ENCODE measurements around the gene MICAL3. TPM values are rescaled to one million over a fixed set of nuclear protein-coding genes. Genes with fewer than 3 reads are reported as not detected.

Gene MICAL3
- total and polyA plus RNA-seq, 2 of the 8 experiments (the other 6 are each of a cell fraction or from before 2014, with no cell fraction given): 8.3 to 41.8 TPM

GRCh38 chr22:18057568-18058209 is 33.3 kb upstream of the MICAL3 start:
- H3K23me2 ChIP-seq (ENCODE audit: low read depth, low read length): no peaks in the 10 kb centered on the region
- TF ChIP-seq FOSL1 (IDR thresholded peaks at IDR 0.05; ENCODE audit: insufficient read depth, low read depth, low read length) (no peak), CEBPB (IDR thresholded peaks at IDR 0.05; ENCODE audit: low read depth, low read length) (no peak), PHF8 (conservative IDR thresholded peaks at IDR 0.05; ENCODE audit: low read depth, low read length) (no peak), CBX5 (IDR thresholded peaks at IDR 0.05; ENCODE audit: low read depth, low read length) (no peak), SIN3A (conservative IDR thresholded peaks at IDR 0.05 in 1 of 2, IDR thresholded peaks at IDR 0.05 in 1 of 2; ENCODE audit: low read depth in 1 of 2, low read length in 2 of 2) (no peak), CHD1 (IDR thresholded peaks at IDR 0.05; ENCODE audit: low read depth, low read length) (no peak), NRF1 (IDR thresholded peaks at IDR 0.05; ENCODE audit: low read depth, low read length) (no peak), SAP30 (IDR thresholded peaks at IDR 0.05; ENCODE audit: insufficient read depth, insufficient replicate concordance, low read length) (no peak), SP2 (IDR thresholded peaks at IDR 0.05; ENCODE audit: low read length) (no peak), HDAC6 (IDR thresholded peaks at IDR 0.05; ENCODE audit: low read depth, low read length) (no peak), TCF12 (IDR thresholded peaks at IDR 0.05; ENCODE audit: low read depth, low read length) (no peak), BACH1 (IDR thresholded peaks at IDR 0.05; ENCODE audit: low read length) (no peak)
- TF ChIP-seq, protein P1, sequence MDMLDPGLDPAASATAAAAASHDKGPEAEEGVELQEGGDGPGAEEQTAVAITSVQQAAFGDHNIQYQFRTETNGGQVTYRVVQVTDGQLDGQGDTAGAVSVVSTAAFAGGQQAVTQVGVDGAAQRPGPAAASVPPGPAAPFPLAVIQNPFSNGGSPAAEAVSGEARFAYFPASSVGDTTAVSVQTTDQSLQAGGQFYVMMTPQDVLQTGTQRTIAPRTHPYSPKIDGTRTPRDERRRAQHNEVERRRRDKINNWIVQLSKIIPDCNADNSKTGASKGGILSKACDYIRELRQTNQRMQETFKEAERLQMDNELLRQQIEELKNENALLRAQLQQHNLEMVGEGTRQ (IDR thresholded peaks at IDR 0.05; ENCODE audit: low read length): no peak

More at GRCh38 chr22:18057568-18058209, 33.3 kb upstream of the MICAL3 start:
- no peak overlapping the region for H4K91ac ChIP-seq (replicated peaks; ENCODE audit: insufficient read length, low read length)
- no peak overlapping the region for H2BK15ac ChIP-seq (ENCODE audit: low read length)
- no peaks in the 10 kb centered on the region for H3K36me3 ChIP-seq (ENCODE audit: control insufficient read depth in 2 of 4, insufficient read depth in 4 of 4, low read length in 3 of 4)
- WGBS, 2 experiments (ENCODE audit: extremely low coverage in 1 of 2, insufficient coverage in 1 of 2, insufficient read length in 1 of 2, insufficient replicate concordance in 2 of 2, low coverage in 1 of 2, low lambda C conversion rate in 2 of 2, missing lambda C conversion rate in 1 of 2): 90% methylated on average over 4 of the region's 4 CpGs; no CpG with 5 or more reads in 1 of the 2 experiments
- no peaks in the 10 kb centered on the region; a peak in 1 of 7 replicates for H3K27me3 ChIP-seq (replicated peaks in 1 of 4; ENCODE audit: control insufficient read depth in 3 of 4, extremely low read depth in 1 of 4, insufficient read depth in 3 of 4, low read length in 3 of 4)
- no peak overlapping the region for H3K4me2 ChIP-seq (ENCODE audit: insufficient read depth in 1 of 2, low read depth in 2 of 2, low read length in 2 of 2)
- no peaks in the 10 kb centered on the region for H3K79me2 ChIP-seq (ENCODE audit: control insufficient read depth in 1 of 2, insufficient read depth in 2 of 2, low read length in 2 of 2)
- no peak overlapping the region for H4K5ac ChIP-seq (ENCODE audit: insufficient read length, low read depth, low read length)
- no peak overlapping the region for H3K18ac ChIP-seq (ENCODE audit: extremely low read depth, low read length)
- H3K79me1 ChIP-seq (ENCODE audit: low read depth, low read length): no peaks in the 10 kb centered on the region
- no peak overlapping the region for H2BK5ac ChIP-seq (ENCODE audit: low read depth, low read length)
- H4K8ac ChIP-seq (ENCODE audit: extremely low read depth, insufficient read depth, low read length): no peak overlapping the region
- H2AFZ ChIP-seq (ENCODE audit: low read length): no peak overlapping the region
- POLR2A ChIA-PET (ENCODE audit: partially characterized antibody): no interaction called here
- no peak overlapping the region for H3K23ac ChIP-seq (ENCODE audit: insufficient read length)
- CTCF ChIA-PET (ENCODE audit: partially characterized antibody): interaction anchor here (0.9 to 3.4 kb wide), 2 partner anchors 14 to 19 kb away, joined by 3 to 20 read pairs; partner anchors contain the start of gene PEX26
- no peak overlapping the region for H3K9ac ChIP-seq (replicated peaks in 1 of 4; ENCODE audit: extremely low read depth in 1 of 4, low read depth in 3 of 4, low read length in 3 of 4)
- H3K4me1 ChIP-seq (replicated peaks in 1 of 4; ENCODE audit: control insufficient read depth in 3 of 4, insufficient read depth in 4 of 4, low read length in 3 of 4): peaks cover 0 to 3% (median 0%) of the 10 kb centered on the region in 4 experiments; a peak in 2 of 7 replicates
- no peak overlapping the region for H2BK12ac ChIP-seq (ENCODE audit: low read depth, low read length)
- 0 out of 4 replicates have a peak, but pooled peaks cover 0 to 3% of the 10 kb centered on the region in 2 experiments for H3K9me3 ChIP-seq (ENCODE audit: insufficient read depth in 2 of 2, low read depth in 1 of 2, low read length in 1 of 2)
- H2BK20ac ChIP-seq (ENCODE audit: low read length): no peak overlapping the region
- H4K20me1 ChIP-seq (replicated peaks in 1 of 2; ENCODE audit: control insufficient read depth in 1 of 2, insufficient read depth in 2 of 2, low read length in 2 of 2): no peaks in the 10 kb centered on the region
- no peak overlapping the region for H3K56ac ChIP-seq (replicated peaks; ENCODE audit: insufficient read length, low read depth, low read length)
- no peak for DNase-seq (ENCODE audit: low read depth in 1 of 2, low spot score in 2 of 2)
- H2BK120ac ChIP-seq (replicated peaks; ENCODE audit: low read depth, low read length): no peak overlapping the region
- H2AK5ac ChIP-seq (ENCODE audit: low read depth, low read length): no peak overlapping the region
- FAIRE-seq: no peak
- no peak overlapping the region for H3K27ac ChIP-seq (ENCODE audit: low read depth, low read length)
- H3K14ac ChIP-seq (ENCODE audit: insufficient read length): no peak overlapping the region
- no peak overlapping the region for H3K4me3 ChIP-seq (ENCODE audit: extremely low read depth in 1 of 4, insufficient read depth in 2 of 4, low read depth in 3 of 4, low read length in 4 of 4)
- H3K4ac ChIP-seq (replicated peaks; ENCODE audit: insufficient read length, low read depth, low read length): no peak overlapping the region
